G401.6 (cell line): Measurements from ENCODE around the gene KLK7.

ENCODE experiments used
- FAIRE-seq: peaks from 2 replicates; lab custom pipeline; 2012; peaks lifted over from hg19 to GRCh38; lab: Jason Lieb, UNC

The KLK7 gene

GRCh38 chr19:50932018-50932689 is 51.6 kb downstream of the KLK7 start:
- FAIRE-seq: no peak

DNA sequence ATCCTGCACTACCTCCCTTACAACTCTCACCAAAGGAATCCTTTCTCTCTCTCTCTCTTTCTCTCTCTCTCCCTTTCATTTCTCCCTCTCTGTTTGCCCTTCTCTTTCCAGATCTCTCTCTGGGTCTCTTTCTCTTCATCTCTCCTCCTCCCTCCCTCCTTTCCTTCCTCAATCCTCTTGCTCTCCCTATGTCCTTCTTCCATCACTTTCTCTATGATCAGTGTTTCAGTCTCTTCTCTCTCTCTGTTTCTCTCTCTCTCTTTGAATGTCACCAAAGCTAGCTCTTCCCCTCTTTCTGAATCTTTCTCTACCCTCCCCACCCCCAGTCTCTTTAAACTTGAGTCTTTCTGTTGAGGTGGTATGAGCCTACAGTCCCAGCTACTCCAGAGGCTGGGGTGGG is 52.7 kb downstream of the KLK7 start:
- FAIRE-seq: no peak

- no peak for FAIRE-seq
Measured at GRCh38 chr19:50928831-50929230, 54.9 kb downstream of the KLK7 start.
